Vagina (tissue), 2 donors: ENCODE data around the gene ZNF688. TPM values are rescaled to one million over a fixed set of nuclear protein-coding genes. Genes with fewer than 3 reads are reported as not detected.
A peak's percentile ranks its signal among the peaks of the same experiment; 100 is the strongest.

ENCODE experiments used
- DNase-seq, 2 donors: peaks; one replicate each; pipeline ENCODE4 v3.0.0-alpha.2; 2017; ENCODE audit errors: extremely low spot score in 2 of 2
- H3K27ac ChIP-seq: fragments of 200-600 bp; sonication (generic); one replicate; pipeline ENCODE4 v1.5.1; 2019
- H3K27me3 ChIP-seq: fragments of 200-600 bp; sonication (generic); one replicate; pipeline ENCODE4 v1.5.1; 2019
- H3K36me3 ChIP-seq, 2 donors: fragments of 200-600 bp; sonication (generic); one replicate each; pipeline ENCODE4 v1.5.1; 2017 to 2019
- H3K4me1 ChIP-seq: fragments of 200-600 bp; sonication (generic); one replicate; pipeline ENCODE4 v1.5.1; 2019
- H3K4me3 ChIP-seq, 2 donors: fragments of 200-600 bp; sonication (generic); 1 replicate in 1 of 2; 2 replicates in 1 of 2; pipeline ENCODE4 v1.5.1; 2016 to 2019
- H3K9me3 ChIP-seq: fragments of 200-600 bp; sonication (generic); one replicate; pipeline ENCODE4 v1.5.1; 2019
- CTCF ChIP-seq, 3 experiments: fragments of 450-650 bp in 2 of 3; fragments of 200-600 bp in 1 of 3; sonication (generic) in 1 of 3; IDR thresholded peaks; one replicate each; pipeline ENCODE4 v1.5.1; 2017 to 2019; ENCODE audit warnings: antibody characterized with exemption in 3 of 3, mild to moderate bottlenecking in 2 of 3, moderate library complexity in 2 of 3
- POLR2A ChIP-seq, 2 donors: fragments of 450-650 bp; IDR thresholded peaks; one replicate each; pipeline ENCODE4 v1.6.1; 2017; ENCODE audit warnings: antibody characterized with exemption in 2 of 2, mild to moderate bottlenecking in 2 of 2, moderate library complexity in 2 of 2
- POLR2AphosphoS5 ChIP-seq, 2 donors: sonication (generic); formaldehyde crosslinking; IDR thresholded peaks; one replicate each; pipeline ENCODE4 v1.9.0; 2017; ENCODE audit warnings: antibody characterized with exemption in 2 of 2, mild to moderate bottlenecking in 2 of 2, low read depth in 1 of 2; ENCODE audit not compliant: insufficient read depth in 1 of 2
- intact Hi-C: fragments of 100-400 bp; cut with DNase I; formaldehyde crosslinking; loops from one replicate; pipeline ENCODE4 v1.15.1; 2023
- total RNA-seq: library from RNA; depleted of rRNA; stranded (reverse); fragments of >200 nt; gene quantifications from one replicate; pipeline ENCODE4 v1.2.3, GENCODE V29; 2016

The ZNF688 gene
- total RNA-seq, 1 donor from 2014 or later, result 20.1 TPM

GRCh38 chr16:30570636-30571444 lies 674 bp downstream of the ZNF688 start:
- peaks cover 58% of the 10 kb centered on the region for H3K4me1 ChIP-seq

GRCh38 chr16:30569746-30570635 lies 1.5 kb downstream of the ZNF688 start:
- H3K27ac ChIP-seq, result peak overlapping the region; percentile 98

More at GRCh38 chr16:30570636-30571444, 674 bp downstream of the ZNF688 start:
- Histone ChIP-seq H3K27ac (peak overlapping the region; percentile 98), H3K27me3 (no peaks in the 10 kb centered on the region), H3K4me3 (peak overlapping the region; percentile 70 to 77), H3K9me3 (no peaks in the 10 kb centered on the region), H3K36me3 (no peaks in the 10 kb centered on the region)
- TF ChIP-seq POLR2A (IDR thresholded peaks at IDR 0.05) (no peak), POLR2AphosphoS5 (IDR thresholded peaks at IDR 0.05; ENCODE audit: insufficient read depth in 1 of 2, low read depth in 1 of 2) (no peak), CTCF (IDR thresholded peaks at IDR 0.05) (no peak)
- intact Hi-C loops, result loop anchor here (5.0 kb wide), 1 partner anchor 86 kb away; the partner anchor contains the start of gene FBRS
- DNase-seq, result no peak

DNA sequence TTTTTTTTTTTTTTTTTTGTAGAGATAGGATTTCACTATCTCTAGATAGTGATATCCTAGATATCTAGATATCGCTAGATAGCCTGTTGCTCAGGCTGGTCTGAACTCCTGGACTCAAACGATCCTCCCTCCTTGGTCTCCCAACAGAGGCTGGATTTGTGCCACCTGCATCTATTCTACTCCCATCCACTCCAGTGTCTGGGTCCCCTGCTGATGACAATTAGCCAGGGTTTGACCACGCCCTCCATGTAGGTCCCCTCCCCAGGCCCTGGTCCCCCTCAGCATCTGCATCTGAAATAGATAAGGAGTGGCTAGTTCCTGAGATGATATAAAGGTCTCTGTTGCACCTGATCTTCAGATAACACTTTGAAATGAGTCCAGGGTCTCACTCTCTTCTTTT lies 2.2 kb downstream of the ZNF688 start:
- Histone ChIP-seq H3K4me1 (peaks cover 58% of the 10 kb centered on the region), H3K36me3 (no peaks in the 10 kb centered on the region), H3K4me3 (no peak overlapping the region), H3K9me3 (no peaks in the 10 kb centered on the region), H3K27ac (peak overlapping the region; percentile 75), H3K27me3 (no peaks in the 10 kb centered on the region)
- TF ChIP-seq POLR2A (IDR thresholded peaks at IDR 0.05) (no peak), CTCF (IDR thresholded peaks at IDR 0.05) (no peak), POLR2AphosphoS5 (IDR thresholded peaks at IDR 0.05; ENCODE audit: insufficient read depth in 1 of 2, low read depth in 1 of 2) (no peak)
- no peak for DNase-seq
- intact Hi-C loops, result no loop called here

More at GRCh38 chr16:30569746-30570635, 1.5 kb downstream of the ZNF688 start:
- peaks cover 58% of the 10 kb centered on the region for H3K4me1 ChIP-seq
- no peaks in the 10 kb centered on the region for H3K27me3 ChIP-seq
- no peaks in the 10 kb centered on the region for H3K9me3 ChIP-seq
- peak overlapping the region in 1 of 2 donors; percentile 70 for H3K4me3 ChIP-seq
- no peaks in the 10 kb centered on the region for H3K36me3 ChIP-seq
- TF ChIP-seq CTCF (IDR thresholded peaks at IDR 0.05), result no peak
- TF ChIP-seq POLR2A (IDR thresholded peaks at IDR 0.05), result no peak
- TF ChIP-seq POLR2AphosphoS5 (IDR thresholded peaks at IDR 0.05; ENCODE audit: insufficient read depth in 1 of 2, low read depth in 1 of 2), result no peak
- intact Hi-C loops, result loop anchor here (5.0 kb wide), 1 partner anchor 87 kb away; the partner anchor contains the start of gene FBRS
- DNase-seq, result no peak

- Histone ChIP-seq H3K36me3 (no peaks in the 10 kb centered on the region), H3K4me1 (peaks cover 58% of the 10 kb centered on the region), H3K27me3 (no peaks in the 10 kb centered on the region), H3K4me3 (no peak overlapping the region), H3K27ac (peak overlapping the region; percentile 75), H3K9me3 (no peaks in the 10 kb centered on the region)
- TF ChIP-seq CTCF (IDR thresholded peaks at IDR 0.05) (no peak), POLR2AphosphoS5 (IDR thresholded peaks at IDR 0.05; ENCODE audit: insufficient read depth in 1 of 2, low read depth in 1 of 2) (peak in 1 of 2 donors; percentile 97)
- no peak for DNase-seq
- intact Hi-C loops, result no loop called here
Measured at GRCh38 chr16:30567991-30568638, 3.4 kb downstream of the ZNF688 start.
